HG03159 (cell line): ENCODE data around the gene ME1.
"Not testable (repeated sequence)": the region's sequence is repeated elsewhere in the genome, so short reads cannot be mapped to it uniquely, and the experiment has no call there.

Experiments used
- ATAC-seq: cut with Tn5 transposase; IDR thresholded peaks from one replicate; pipeline ENCODE4 v1.9.1; 2021; ENCODE audit warnings: mild to moderate bottlenecking, moderate library complexity; ENCODE audit not compliant: unreplicated experiment

Gene ME1

DNA sequence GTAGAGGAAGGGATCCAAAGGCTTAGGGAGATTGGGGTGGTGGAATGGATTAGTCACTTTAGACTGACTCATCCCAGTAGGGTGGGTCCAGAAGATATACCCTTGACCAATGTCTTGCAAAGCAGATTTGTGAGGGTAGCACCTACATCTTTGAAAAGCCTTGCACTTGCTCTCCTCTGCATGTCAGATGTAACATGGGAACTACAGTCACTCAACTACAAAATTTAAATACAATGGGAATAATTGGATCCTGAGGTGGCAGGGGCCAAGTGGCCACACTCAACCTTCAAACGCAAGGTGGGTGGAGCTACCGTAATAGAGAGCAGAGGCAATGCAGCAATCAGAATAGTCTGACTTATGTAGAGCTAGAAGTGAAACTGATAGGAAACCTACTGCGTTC, 71.2 kb downstream of the ME1 start:
- ATAC-seq, result no peak

DNA sequence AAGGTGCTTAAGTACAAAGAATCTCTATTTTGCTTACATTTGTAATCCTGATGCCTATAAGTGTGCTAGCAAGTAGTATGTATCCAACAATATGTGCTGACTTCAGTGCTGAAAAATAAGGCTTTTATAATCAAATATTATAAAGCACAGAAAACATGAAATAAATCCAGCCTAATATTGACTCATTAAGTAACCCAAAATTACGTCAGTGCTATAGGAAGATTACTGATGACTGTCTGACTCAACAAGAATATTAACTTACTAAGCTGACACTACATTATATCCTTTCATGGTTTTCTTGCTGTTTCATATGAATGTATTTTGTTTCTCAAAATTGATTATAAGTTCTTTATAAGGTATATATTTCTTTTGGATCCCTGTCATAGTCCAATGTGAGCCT, 76.1 kb downstream of the ME1 start:
- ATAC-seq, result no peak

GRCh38 chr6:83352424-83353061, 78.3 kb downstream of the ME1 start:
- ATAC-seq, result no peak

- no peak for ATAC-seq
These were observed 87.7 kb downstream of the ME1 start for GRCh38 chr6:83343121-83343520.

DNA sequence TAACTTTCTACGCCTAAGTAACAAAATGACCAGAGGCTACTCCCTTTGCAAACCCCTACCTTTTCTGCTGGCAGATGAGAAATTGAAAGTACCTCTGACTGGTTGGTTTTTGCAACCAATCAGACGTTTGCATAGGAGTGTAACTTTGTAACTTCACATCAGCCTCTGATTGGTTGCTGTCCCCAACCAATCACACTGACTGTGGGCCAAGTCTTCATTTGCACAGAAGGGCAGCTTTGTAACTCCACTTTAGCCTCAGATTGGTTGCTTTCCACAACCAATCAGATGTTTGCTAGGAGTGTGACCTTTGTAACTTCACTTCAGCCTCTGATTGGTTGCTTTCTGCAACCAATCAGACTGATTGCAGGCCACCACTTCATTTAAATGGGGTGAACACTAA, 89.1 kb downstream of the ME1 start:
- no peak for ATAC-seq

GRCh38 chr6:83333916-83334315, 96.9 kb downstream of the ME1 start:
- ATAC-seq, result not testable (repeated sequence)

DNA sequence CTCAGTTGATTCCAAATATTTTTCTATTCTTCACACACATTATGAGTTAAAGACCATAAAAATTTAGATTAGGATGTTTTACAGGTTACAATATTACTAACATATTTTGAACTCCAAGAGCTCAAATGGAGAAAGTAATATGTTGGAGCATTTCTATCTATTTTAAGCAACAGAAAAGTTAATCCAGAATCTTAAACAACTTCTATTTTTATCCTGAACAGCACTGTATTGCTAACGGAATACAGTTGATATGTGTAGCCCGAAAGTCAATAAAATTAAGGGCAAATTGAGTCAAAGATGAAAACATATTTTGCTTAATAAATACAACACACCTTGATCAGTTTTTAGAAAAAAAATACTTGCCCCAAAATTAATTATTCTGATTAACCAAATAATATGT, 97.4 kb downstream of the ME1 start:
- ATAC-seq, result no peak

DNA sequence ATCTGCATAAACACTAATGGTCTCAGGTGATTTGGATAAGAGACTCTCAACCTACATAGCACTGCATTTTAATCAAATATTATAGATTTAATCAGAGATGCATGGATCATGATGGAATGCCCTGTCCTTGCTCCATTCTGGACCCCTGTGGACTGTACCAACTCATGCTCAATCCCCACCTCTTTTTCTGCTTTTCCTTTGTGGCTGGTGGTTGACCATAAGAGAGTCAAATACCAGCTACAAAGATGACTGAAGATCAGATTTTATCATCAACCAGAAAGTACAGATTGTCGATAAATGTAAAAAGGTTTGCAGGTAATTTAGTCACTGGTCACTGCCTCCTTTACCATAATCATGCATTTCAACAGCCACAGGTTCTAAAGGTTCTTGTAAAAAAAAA, 116.2 kb downstream of the ME1 start:
- ATAC-seq, result no peak

GRCh38 chr6:83313882-83314281, 117.0 kb downstream of the ME1 start:
- no peak for ATAC-seq

GRCh38 chr6:83311231-83311630, 119.6 kb downstream of the ME1 start:
- ATAC-seq, result no peak

DNA sequence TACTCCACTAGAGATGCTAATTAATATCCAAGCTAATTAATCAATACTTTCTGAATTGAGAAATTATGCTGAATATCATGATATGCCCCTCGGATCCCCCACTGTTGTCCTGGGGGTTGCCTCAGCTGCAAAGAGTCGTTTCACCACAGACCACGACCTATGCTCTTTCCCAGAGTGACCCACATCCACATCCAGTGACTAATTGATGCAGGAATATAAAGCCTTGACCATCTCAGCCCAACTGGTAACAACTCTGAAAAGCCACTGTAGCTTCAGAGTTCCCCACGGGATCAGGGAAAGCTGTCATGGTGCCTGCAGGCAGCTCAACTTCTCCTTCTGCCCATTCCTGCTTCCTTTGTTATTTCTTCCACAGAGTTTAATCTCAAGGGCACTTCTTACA, 120.8 kb downstream of the ME1 start:
- no peak for ATAC-seq

GRCh38 chr6:83309344-83309743, 121.5 kb downstream of the ME1 start:
- ATAC-seq, result no peak

DNA sequence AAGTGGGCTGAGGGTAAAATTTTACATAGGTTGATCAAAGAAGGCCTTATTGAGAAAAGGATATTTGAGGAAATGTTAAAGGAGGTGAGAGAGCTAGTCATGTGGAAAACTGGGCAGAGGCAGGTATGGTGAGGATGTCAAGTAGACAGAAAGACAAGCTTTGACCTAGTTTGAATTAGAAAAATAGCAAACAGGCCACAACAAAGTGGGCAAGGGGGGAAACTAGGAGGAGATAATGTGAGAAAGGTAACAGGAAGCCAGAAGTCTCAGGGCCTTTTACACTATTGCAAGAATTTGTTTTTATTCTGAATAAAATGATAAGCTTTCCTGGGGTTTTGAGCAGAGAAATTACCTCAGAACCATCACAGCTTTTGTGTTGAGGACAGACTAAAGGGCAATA, 122.0 kb downstream of the ME1 start:
- no peak for ATAC-seq

DNA sequence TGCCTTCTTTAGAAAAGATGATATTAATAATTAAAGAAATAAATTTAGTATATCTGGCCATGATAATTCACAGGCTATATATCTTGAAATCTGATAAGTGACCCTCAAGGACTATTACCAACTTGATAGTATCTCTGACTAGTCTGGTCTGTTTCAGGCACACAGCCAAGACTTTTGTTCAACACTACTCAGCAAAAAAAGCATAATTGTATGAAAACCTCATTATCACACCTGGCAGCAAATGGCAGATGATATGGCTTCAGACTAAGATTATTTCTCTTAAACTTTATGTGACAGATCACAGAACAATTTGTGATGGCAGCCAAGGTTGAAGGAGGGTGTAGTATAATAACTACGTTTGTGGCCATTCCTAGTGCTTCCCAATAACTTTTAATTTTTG, 123.0 kb downstream of the ME1 start:
- ATAC-seq, result no peak

- no peak for ATAC-seq
These were observed 127.4 kb downstream of the ME1 start for GRCh38 chr6:83303426-83303825.

- no peak for ATAC-seq
These were observed 136.2 kb downstream of the ME1 start for GRCh38 chr6:83294676-83295075.

DNA sequence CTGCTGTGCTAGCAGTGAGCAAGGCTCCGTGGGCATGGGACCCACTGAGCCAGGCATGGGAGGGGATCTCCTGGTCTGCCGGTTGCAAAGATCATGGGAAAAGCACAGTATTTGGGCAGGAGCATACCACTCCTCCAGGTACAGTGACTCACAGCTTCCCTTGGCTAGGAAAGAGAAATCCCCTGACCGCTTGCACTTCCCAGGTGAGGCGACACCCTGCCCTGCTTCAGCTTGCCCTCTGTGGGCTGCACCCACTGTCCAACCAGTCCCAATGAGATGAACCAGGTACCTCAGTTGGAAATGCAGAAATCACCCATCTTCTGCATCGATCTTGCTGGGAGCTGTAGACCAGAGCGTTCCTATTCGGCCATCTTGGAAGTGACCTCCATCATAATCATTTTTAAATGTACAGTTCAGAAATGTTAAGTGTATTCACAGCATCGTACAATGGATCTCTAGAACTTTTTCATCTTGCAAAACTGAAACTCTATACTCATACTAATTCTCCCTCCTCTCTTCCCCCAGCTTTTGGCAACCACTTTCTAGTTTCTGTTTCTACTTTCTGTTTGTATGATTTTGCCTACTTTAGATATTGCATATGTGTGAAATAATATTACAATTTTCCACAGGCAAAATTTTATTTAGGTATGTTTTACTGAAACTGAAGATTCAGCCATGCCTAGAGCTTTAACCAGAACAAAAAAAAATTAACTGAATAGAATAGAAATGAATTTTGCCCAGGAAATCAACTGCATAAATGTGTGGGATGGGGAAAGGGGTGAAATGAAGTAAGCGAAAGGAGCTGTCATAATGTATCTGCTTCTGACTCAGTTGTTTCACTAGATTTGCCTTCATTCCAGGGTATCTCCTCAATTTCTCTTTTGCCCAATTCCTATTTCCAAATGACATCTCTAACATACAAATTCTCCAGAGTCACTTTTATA, 137.7 kb downstream of the ME1 start:
- peak; percentile 90 for ATAC-seq

- ATAC-seq, result not testable (repeated sequence)
These were observed 143.6 kb downstream of the ME1 start for GRCh38 chr6:83287298-83287697.

DNA sequence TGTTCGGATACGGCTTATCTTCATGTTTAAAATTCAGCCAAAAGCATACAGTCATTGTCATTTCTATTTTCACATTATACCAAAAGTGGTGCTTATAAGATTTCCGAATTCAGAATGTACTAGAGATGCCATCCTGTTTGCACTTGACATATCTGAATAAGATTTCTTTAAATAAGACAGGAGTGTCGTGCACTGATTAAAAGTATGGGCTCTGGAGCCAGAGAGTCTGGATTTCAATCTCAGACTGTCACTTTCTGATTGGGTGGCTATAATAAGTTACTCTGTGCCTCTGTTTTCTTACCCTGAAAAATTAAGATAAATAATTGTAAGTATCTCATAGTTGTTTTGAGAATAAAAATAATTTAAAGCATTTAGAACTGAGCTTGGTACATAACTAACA, 144.9 kb downstream of the ME1 start:
- ATAC-seq, result no peak

DNA sequence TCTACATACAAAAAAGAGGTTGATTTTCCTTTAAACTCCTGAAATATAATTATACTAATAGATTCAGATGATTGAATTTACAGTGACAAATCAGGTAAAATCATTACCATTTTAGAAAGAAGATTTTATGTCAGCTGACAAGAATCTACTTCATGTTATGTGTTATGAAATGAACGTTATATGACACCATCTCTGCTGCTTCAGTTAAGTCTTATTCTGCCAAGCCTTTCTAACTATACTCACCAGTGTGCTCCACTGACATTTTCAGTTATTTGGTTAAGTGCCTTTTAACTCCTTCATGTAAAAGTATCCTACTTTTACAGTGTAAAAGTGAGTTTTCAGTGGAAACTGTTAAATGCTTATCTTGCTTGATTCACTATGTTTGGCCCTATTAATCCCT, 157.3 kb downstream of the ME1 start:
- ATAC-seq, result no peak

DNA sequence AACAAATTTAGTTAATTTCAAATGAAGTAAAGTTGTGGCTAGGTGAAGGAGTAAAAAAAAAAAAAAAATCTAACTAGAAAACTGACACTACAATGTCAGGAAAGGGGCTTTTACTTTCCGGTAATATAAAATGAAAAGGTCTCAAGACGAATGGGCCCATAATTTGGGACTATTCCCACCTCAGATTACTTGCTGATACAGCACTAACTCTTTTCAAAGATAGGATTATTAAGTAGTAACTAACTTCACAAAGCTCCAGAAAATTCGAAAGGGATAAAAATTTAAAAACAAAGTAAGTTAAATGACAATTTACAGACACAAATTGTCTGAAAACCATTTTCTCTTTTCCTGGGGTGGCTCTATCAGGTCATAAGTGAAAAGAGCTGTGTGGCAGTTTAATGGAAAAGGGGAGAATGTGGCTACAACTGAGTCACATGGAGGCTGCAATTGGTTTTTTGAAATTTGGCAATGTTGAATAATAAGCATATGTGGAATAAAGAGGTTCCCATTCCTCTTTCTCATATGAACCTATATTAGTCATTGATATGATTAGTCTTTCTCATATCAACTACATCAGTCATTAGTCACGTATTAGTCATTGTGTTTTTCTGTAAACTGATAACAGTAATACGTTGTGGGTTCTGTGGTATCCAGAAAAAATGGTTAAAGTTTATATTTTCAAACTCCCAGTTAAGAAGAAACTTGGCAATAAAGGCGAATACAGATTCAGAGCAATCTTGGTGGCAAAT, 159.7 kb downstream of the ME1 start:
- ATAC-seq, result peak; percentile 54

DNA sequence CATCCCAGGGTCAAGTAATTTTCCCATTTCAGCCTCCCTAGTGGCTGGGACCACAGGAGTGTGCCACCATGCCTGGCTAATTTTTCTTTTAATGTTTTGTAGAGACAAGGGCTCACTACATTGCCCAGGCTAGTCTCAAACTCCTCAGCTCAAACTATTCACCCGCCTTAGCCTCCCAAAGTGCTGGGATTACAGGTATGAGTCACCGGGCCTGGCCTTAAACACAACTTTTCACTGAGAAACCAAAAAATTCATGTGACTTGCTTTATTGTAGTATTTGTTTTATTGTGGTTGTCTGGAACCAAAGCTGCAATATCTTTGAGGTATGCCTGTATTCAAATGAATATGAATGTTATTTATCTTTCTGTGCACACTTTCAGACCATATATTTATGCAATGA, 165.5 kb downstream of the ME1 start:
- ATAC-seq, result no peak
